SK-N-SH (cell line): ENCODE measurements around the gene MLLT3. TPM values are rescaled to one million over a fixed set of nuclear protein-coding genes. Genes with fewer than 3 reads are reported as not detected.
A peak's percentile ranks its signal among the peaks of the same experiment; 100 is the strongest.

Experiments
- CTCF ChIA-PET: fragments of 300-600, 350-600 bp; formaldehyde crosslinking; extraction: SDS; loops from one replicate; lab custom pipeline; 2021; lab: Yijun Ruan, JAX
- POLR2A ChIA-PET: fragments of 350-600 bp; sonication (Branson Sonifier 250); formaldehyde crosslinking; extraction: SDS; loops from one replicate; lab custom pipeline; 2020; ENCODE audit warnings: antibody characterized with exemption, inconsistent platforms; lab: Yijun Ruan, JAX
- DNase-seq: peaks from one replicate; pipeline ENCODE4 v3.0.0; 2012
- H2AFZ ChIP-seq: fragments of 200-600 bp; sonication (generic); 2 replicates; pipeline ENCODE4 v1.8.1; 2016; ENCODE audit warnings: antibody characterized with exemption, mild to moderate bottlenecking, low read depth
- H3F3A ChIP-seq: fragments of 200-600 bp; sonication (generic); replicated peaks from 2 replicates; pipeline ENCODE3; 2016; ENCODE audit warnings: antibody characterized with exemption, mild to moderate bottlenecking; ENCODE audit not compliant: insufficient read depth
- H3K27ac ChIP-seq, 2 experiments: fragments of 200-500 bp in 1 of 2; fragments of 200-600 bp in 1 of 2; sonication (Bioruptor generic) in 1 of 2; sonication (generic), shearing (Covaris generic) in 1 of 2; 2 replicates each; pipeline versions ENCODE4 v1.5.1 to v1.6.1; 2014 to 2016; ENCODE audit warnings: low read depth in 2 of 2, inconsistent platforms in 1 of 2, low read length in 1 of 2, mild to moderate bottlenecking in 1 of 2, mixed read lengths in 1 of 2
- H3K27me3 ChIP-seq: fragments of 200-600 bp; sonication (generic), shearing (Covaris generic); 2 replicates; pipeline ENCODE4 v1.6.1; 2016; ENCODE audit warnings: mixed run types; ENCODE audit not compliant: insufficient read depth
- H3K36me3 ChIP-seq, 2 experiments: fragments of 200-500 bp in 1 of 2; fragments of 200-600 bp in 1 of 2; sonication (Bioruptor generic) in 1 of 2; sonication (generic) in 1 of 2; replicated peaks in 1 of 2; 2 replicates each; pipeline versions ENCODE3 to v1.5.1; 2014 to 2016; ENCODE audit warnings: low read length in 1 of 2, mild to moderate bottlenecking in 1 of 2; ENCODE audit not compliant: insufficient read depth in 2 of 2, control insufficient read depth in 1 of 2
- H3K4me1 ChIP-seq, 2 experiments: fragments of 200-500 bp in 1 of 2; fragments of 200-600 bp in 1 of 2; sonication (Bioruptor generic) in 1 of 2; sonication (generic), shearing (Covaris generic) in 1 of 2; 2 replicates each; pipeline versions ENCODE4 v1.5.1 to v1.6.1; 2014 to 2016; ENCODE audit warnings: low read depth in 1 of 2, low read length in 1 of 2, mixed run types in 1 of 2; ENCODE audit not compliant: insufficient read depth in 2 of 2, control insufficient read depth in 1 of 2
- H3K4me2 ChIP-seq: fragments of 200-600 bp; sonication (generic), shearing (Covaris generic); 2 replicates; pipeline ENCODE4 v1.6.1; 2017; ENCODE audit warnings: mixed run types
- H3K4me3 ChIP-seq, 2 experiments: fragments of 200-500 bp in 1 of 2; fragments of 200-600 bp in 1 of 2; sonication (Bioruptor generic) in 1 of 2; sonication (generic), shearing (Covaris generic) in 1 of 2; 2 replicates each; pipeline versions ENCODE4 v1.5.1 to v1.8.1; 2014 to 2016; ENCODE audit warnings: low read depth in 2 of 2, inconsistent platforms in 1 of 2, low read length in 1 of 2, mild to moderate bottlenecking in 1 of 2, mixed read lengths in 1 of 2, moderate library complexity in 1 of 2
- H3K79me2 ChIP-seq: fragments of 200-600 bp; sonication (generic); 2 replicates; pipeline ENCODE4 v1.8.1; 2017; ENCODE audit warnings: mild to moderate bottlenecking; ENCODE audit not compliant: insufficient read depth
- H3K9ac ChIP-seq: fragments of 200-600 bp; sonication (generic); 2 replicates; pipeline ENCODE4 v1.6.1; 2017; ENCODE audit warnings: mixed run types
- H3K9me2 ChIP-seq: fragments of 200-600 bp; sonication (generic); 2 replicates; pipeline ENCODE4 v1.6.1; 2017; ENCODE audit warnings: mixed run types
- H3K9me3 ChIP-seq: fragments of 200-600 bp; sonication (generic); 2 replicates; pipeline ENCODE4 v1.6.1; 2017; ENCODE audit warnings: mixed run types, mild to moderate bottlenecking, moderate library complexity
- H4K20me1 ChIP-seq: fragments of 200-600 bp; sonication (generic); 2 replicates; pipeline ENCODE4 v1.6.1; 2017; ENCODE audit warnings: mild to moderate bottlenecking, mixed run types; ENCODE audit not compliant: insufficient read depth
- ELF1 ChIP-seq: IDR thresholded peaks from 2 replicates; pipeline ENCODE4 v1.4.0; 2012
- EP300 ChIP-seq, 2 experiments: IDR thresholded peaks; 2 replicates each; pipeline versions ENCODE4 v1.4.0 to v1.6.1; 2012; ENCODE audit warnings: borderline replicate concordance in 1 of 2, low read depth in 1 of 2, low read length in 1 of 2
- EZH2phosphoT487 ChIP-seq: fragments of 200-600 bp; sonication (generic); IDR thresholded peaks from 2 replicates; pipeline ENCODE4 v1.6.1; 2017; ENCODE audit warnings: low read depth, mixed run types, mild to moderate bottlenecking, antibody characterized with exemption, moderate library complexity, borderline replicate concordance
- FOSL2 ChIP-seq: IDR thresholded peaks from 2 replicates; pipeline ENCODE4 v1.4.0; 2012; ENCODE audit warnings: low read depth, mild to moderate bottlenecking, moderate library complexity, borderline replicate concordance
- FOXJ3 ChIP-seq: sonication (generic); formaldehyde crosslinking; IDR thresholded peaks from 2 replicates; pipeline ENCODE4 v1.5.1; 2020; ENCODE audit warnings: mild to moderate bottlenecking, missing genetic modification reagents
- FOXM1 ChIP-seq: IDR thresholded peaks from 2 replicates; pipeline ENCODE4 v1.4.0; 2012; ENCODE audit warnings: low read depth, mild to moderate bottlenecking
- GATA2 ChIP-seq: sonication (generic); formaldehyde crosslinking; IDR thresholded peaks from 2 replicates; pipeline ENCODE4 v1.5.0; 2020; ENCODE audit warnings: mild to moderate bottlenecking, missing genetic modification reagents
- JUND ChIP-seq: IDR thresholded peaks from 2 replicates; pipeline ENCODE4 v1.4.0; 2012
- MAX ChIP-seq: IDR thresholded peaks from 2 replicates; pipeline ENCODE4 v1.4.0; 2012; ENCODE audit warnings: low read depth
- MEF2A ChIP-seq: IDR thresholded peaks from 2 replicates; pipeline ENCODE4 v1.4.0; 2012; ENCODE audit warnings: low read depth, borderline replicate concordance
- MXI1 ChIP-seq: IDR thresholded peaks from 2 replicates; pipeline ENCODE4 v1.6.1; 2012; ENCODE audit warnings: mild to moderate bottlenecking, low read depth, low read length, improper control_type of control experiment
- NFIC ChIP-seq: IDR thresholded peaks from 2 replicates; pipeline ENCODE4 v1.4.0; 2012; ENCODE audit warnings: borderline replicate concordance
- RAD21 ChIP-seq: IDR thresholded peaks from 2 replicates; pipeline ENCODE4 v1.6.1; 2012; ENCODE audit warnings: mild to moderate bottlenecking, low read length
- RCOR1 ChIP-seq: fragments of 150-350 bp; IDR thresholded peaks from 2 replicates; pipeline ENCODE4 v1.6.1; 2017; ENCODE audit warnings: antibody characterized with exemption, low read length
- REST ChIP-seq: IDR thresholded peaks from 2 replicates; pipeline ENCODE4 v1.6.1; 2012; ENCODE audit warnings: mild to moderate bottlenecking, low read depth, low read length, moderate library complexity
- RXRA ChIP-seq: IDR thresholded peaks from 2 replicates; pipeline ENCODE4 v1.4.0; 2012; ENCODE audit warnings: low read depth, mild to moderate bottlenecking, borderline replicate concordance
- SMC3 ChIP-seq: IDR thresholded peaks from 2 replicates; pipeline ENCODE4 v1.6.1; 2012; ENCODE audit warnings: low read depth, low read length, improper control_type of control experiment
- TAF1 ChIP-seq: IDR thresholded peaks from 2 replicates; pipeline ENCODE4 v1.6.1; 2012; ENCODE audit warnings: low read depth, mild to moderate bottlenecking, low read length, moderate library complexity, borderline replicate concordance
- TCF12 ChIP-seq: IDR thresholded peaks from 2 replicates; pipeline ENCODE4 v1.4.0; 2012
- USF1 ChIP-seq: IDR thresholded peaks from 2 replicates; pipeline ENCODE4 v1.4.0; 2012; ENCODE audit warnings: low read depth, borderline replicate concordance
- USF2 ChIP-seq: fragments of 150-350 bp; IDR thresholded peaks from 2 replicates; pipeline ENCODE4 v1.6.1; 2017; ENCODE audit warnings: antibody characterized with exemption, low read length, low read depth, borderline replicate concordance
- YY1 ChIP-seq: IDR thresholded peaks from 2 replicates; pipeline ENCODE4 v1.4.0; 2012; ENCODE audit warnings: low read depth, mild to moderate bottlenecking
- ZBTB33 ChIP-seq: IDR thresholded peaks from 2 replicates; pipeline ENCODE4 v1.4.0; 2012; ENCODE audit warnings: low read depth, borderline replicate concordance
- WGBS: methylation state at CpG from one replicate; pipeline ENCODE4 v1.1.6; 2017; ENCODE audit warnings: low lambda C conversion rate; 5-methylcytosine and 5-hydroxymethylcytosine counted together
- polyA plus RNA-seq, 3 experiments: library from polyadenylated mRNA; depleted of rRNA; stranded (reverse); fragments of >200 nt; gene quantifications; 2 replicates each; pipeline ENCODE4 v1.2.3, GENCODE V29; 2012

MLLT3 gene
- polyA plus RNA-seq, 1 of the 3 experiments (the other 2 are of a cell fraction): 3.9 TPM

- peak in 1 of 2 experiments; percentile 38; a peak in 1 of 4 replicates for TF ChIP-seq EP300 (IDR thresholded peaks at IDR 0.05; ENCODE audit: borderline replicate concordance in 1 of 2, low read depth in 1 of 2, low read length in 1 of 2)
- peak; percentile 81 for TF ChIP-seq GATA2 (CRISPR knock-in tag)
- no peak for TF ChIP-seq ZBTB33
- TF ChIP-seq, all 33 proteins: peak for 3
These were observed 19.7 kb upstream of the MLLT3 start (continued) for GRCh38 chr9:20642045-20642444.

GRCh38 chr9:20640331-20641187 is 18.3 kb upstream of the MLLT3 start:
- no peak overlapping the region for H3K4me3 ChIP-seq
- 0 out of 2 replicates have a peak overlapping the region, but pooled peaks have one; percentile 47 for H2AFZ ChIP-seq
- no peak overlapping the region for H3K9ac ChIP-seq
- H3K79me2 ChIP-seq: no peaks in the 10 kb centered on the region
- H3K9me3 ChIP-seq: no peaks in the 10 kb centered on the region
- H3F3A ChIP-seq: peaks cover 3% of the 10 kb centered on the region
- no peaks in the 10 kb centered on the region for H3K27me3 ChIP-seq
- peak; percentile 28 for DNase-seq
- POLR2A ChIA-PET: no interaction called here
- no peaks in the 10 kb centered on the region for H4K20me1 ChIP-seq
- H3K36me3 ChIP-seq: no peaks in the 10 kb centered on the region
- H3K4me2 ChIP-seq: no peak overlapping the region
- no peaks in the 10 kb centered on the region for H3K9me2 ChIP-seq
- CTCF ChIA-PET: interaction anchor here (0.7 to 2.7 kb wide), 5 partner anchors 12 to 301 kb away, joined by 3 to 13 read pairs (median 5); partner anchors contain the start of gene MLLT3
- H3K4me1 ChIP-seq: peaks cover 0 to 8% of the 10 kb centered on the region in 2 experiments; a peak in 2 of 4 replicates
- H3K27ac ChIP-seq: peak overlapping the region in 1 of 2 experiments; percentile 67; a peak in 2 of 4 replicates
- WGBS: 71% methylated on average over 7 of the region's 7 CpGs
- TF ChIP-seq REST (no peak), YY1 (no peak), JUND (no peak), NFIC (peak; percentile 80), MAX (no peak), MXI1 (no peak), RAD21 (no peak), TCF12 (no peak), FOSL2 (no peak), TAF1 (no peak), EP300 (IDR thresholded peaks at IDR 0.05; ENCODE audit: borderline replicate concordance in 1 of 2, low read depth in 1 of 2, low read length in 1 of 2) (no peak; a peak in 1 of 4 replicates), EZH2phosphoT487 (no peak), SMC3 (no peak), ELF1 (no peak), GATA2 (CRISPR knock-in tag) (no peak), FOXJ3 (no peak), USF2 (no peak), USF1 (peak; percentile 54; the same call in 1 of the 2 replicates), RCOR1 (peak; percentile 36; the same call in 1 of the 2 replicates), RXRA (no peak), MEF2A (no peak), FOXM1 (no peak)
